Erythroblast (primary cell): ENCODE results near the gene EHBP1.
A peak's percentile ranks its signal among the peaks of the same experiment; 100 is the strongest.

ENCODE experiments used
- DNase-seq, 2 experiments: peaks; one replicate each; lab custom pipeline; 2025; lab: John Stamatoyannopoulos, UW
- GATA1 ChIP-seq: IDR thresholded peaks from 2 replicates; pipeline ENCODE4 v1.6.1; 2011; ENCODE audit warnings: low read depth, mild to moderate bottlenecking, control low read depth, low read length, moderate library complexity
- POLR2A ChIP-seq: IDR thresholded peaks from 2 replicates; pipeline ENCODE4 v1.6.1; 2011; ENCODE audit warnings: mild to moderate bottlenecking, low read length

Gene EHBP1

DNA sequence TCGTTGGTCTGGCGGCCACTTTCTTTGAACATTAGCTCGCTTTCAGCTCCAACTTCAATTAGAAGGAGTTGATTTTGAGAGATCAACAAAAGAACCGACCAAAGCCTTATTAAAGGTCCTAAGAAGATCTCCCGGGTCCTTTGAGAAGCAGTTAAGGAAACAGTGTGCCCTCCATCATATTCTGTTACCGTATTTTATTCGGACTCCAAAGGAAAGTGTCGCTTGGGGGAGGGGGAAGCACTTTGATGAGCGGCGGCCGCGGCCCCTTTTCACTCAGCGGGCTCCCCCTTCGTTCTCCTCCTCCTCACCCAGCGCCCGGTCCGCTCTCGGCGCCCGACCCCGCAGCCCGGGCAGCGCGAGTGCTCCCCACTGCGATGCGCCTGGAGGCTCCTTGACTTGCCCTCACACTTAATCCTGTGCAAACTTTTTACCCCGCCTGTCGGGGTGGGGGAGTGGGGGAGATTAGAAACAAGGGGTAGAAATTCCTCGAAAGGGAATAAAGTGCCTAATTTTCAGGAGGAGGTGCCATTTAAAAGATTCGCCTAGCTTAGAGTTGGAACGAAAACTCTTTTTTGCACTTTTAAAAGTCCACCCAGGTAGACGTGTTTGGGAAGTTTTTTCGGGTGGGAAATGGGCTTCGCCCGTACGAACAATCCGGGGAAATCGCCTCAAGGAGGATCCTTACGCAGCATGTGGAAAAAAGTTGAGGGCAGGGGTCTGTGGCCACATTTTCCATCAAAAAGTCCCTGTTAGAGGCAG is 343.9 kb downstream of the EHBP1 start:
- peak in 1 of 2 experiments; percentile 52 for DNase-seq

DNA sequence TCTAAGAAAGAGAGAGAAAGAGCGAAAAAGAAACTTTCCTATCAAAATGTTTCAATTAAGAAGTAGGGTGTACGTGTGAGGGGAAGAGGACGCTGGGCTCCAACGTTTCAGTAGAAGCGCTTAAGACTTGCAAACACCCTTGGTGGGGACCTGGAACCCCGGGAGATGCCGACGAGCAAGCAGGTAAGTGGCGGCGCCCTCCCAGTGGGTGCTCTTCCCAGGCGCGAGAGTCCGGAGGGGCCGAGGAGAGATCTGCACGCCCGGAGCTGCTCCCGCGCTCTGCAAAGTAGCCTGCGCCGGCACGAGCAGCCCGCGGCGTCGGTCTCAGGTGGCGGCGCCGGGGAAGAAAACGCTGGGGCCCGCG is 344.4 kb downstream of the EHBP1 start:
- no peak for TF ChIP-seq POLR2A
- TF ChIP-seq GATA1 = no peak
- peak; percentile 48 to 50 for DNase-seq

More for the DNA sequence above, 343.9 kb downstream of the EHBP1 start:
- no peak for TF ChIP-seq POLR2A

DNA sequence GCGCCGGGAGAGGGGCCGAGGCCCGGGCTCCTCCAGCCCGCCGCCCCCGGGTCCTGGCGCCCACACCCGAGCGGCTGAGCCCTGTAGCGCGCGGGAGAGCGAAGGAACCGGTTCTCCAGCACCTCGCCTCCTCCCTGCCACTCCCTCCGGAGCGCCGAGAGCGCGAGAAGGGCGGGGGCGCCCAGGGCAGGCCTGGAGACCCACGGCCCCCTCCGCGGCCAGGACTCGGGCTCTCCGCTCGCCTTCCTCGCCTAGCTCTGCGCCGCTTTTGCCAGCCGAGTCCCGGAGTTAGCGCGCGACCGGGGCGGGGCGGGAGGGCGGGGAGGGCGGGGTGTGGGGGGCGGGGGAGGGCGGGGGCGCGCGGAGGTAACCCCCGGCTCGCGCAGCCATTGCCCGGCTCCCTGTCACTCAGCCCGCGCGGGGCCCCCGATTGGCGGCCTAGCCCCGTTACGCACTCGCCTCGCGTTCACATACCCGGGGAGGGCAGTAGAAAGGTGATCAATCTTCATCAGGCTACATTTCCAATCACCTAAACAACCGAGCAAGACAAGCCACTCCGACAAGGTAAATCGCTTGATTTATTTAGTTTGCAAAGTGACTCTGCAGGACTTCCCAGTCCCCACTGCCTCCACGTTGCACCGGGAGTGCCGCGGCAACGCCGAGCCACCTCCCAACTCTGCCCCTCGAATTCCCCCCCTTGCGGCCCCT is 345.0 kb downstream of the EHBP1 start, which contains the start of gene OTX1:
Gene OTX1, plus strand, starts transcription at position 497 of the 708 bp plus-strand sequence. CDS start 2,161 bp downstream, outside the sequence.
- DNase-seq = peak; percentile 55 to 59
- TF ChIP-seq GATA1 (no peak), POLR2A (no peak)

DNA sequence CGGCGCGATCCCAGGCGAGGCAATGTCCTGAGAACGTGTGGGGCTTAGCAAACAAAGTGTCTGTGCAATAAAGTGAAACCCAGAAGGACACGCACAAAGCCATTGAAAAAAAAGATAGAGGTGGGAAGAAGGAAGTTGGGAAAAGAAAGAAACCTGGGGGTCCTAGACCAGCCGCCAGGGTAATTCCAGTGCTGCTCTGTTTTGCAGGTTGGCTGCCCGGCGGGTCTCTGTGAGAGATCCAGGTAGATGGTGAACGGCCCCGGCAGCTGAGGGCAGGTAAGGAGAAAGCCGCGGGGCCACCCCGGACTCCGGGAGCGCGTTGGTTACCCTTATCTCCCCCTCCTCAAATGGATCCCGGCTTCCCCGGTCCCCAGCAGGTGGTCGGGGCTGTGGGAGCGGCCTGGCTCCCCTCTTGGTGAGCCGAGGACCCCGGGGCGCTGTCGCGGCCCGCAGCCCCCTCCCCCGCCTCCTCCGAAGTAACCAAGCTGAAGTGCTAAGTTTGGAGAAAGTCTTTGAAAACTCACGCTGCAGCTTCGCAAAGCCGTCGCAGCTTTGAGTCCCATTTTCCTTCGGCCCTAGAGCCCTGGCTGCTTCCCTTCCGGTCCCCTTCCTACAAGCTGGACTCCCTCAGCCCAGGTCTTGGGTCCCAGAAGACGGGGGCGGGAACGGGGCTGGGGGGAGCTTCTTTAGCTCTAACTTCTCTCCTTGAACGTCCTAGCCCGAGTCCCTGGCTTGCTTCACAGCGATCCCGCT is 345.7 kb downstream of the EHBP1 start:
- DNase-seq = peak; percentile 28 to 35
- TF ChIP-seq POLR2A (no peak), GATA1 (no peak)

DNA sequence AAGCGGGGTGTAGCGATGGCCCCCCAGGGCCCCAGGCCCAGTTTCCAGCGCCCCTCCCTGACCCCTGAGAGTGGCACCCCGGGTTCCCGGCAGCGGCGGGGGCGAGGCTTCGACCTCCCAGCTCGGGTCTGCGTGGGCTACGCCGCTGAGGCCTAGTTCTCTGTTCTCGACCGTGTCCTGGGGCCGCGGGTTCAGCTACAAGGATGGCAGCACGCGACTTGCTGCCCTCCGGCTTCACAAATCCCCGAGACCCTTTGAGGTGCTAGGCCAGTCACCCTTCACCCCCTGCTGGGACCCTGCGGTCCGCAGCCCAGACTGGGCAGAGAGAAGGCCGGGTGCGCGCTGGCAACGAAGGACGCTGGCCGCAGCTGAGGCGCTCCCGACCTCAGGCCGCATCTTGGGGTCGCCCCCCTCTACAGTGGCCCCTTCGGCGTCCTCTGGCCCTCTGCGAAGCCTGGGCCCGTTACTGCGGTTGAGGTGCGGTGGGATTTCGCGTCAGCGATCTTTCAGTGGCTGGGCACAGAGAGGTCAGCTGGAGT is 346.4 kb downstream of the EHBP1 start:
- TF ChIP-seq POLR2A (no peak), GATA1 (no peak)
- DNase-seq = peak in 1 of 2 experiments; percentile 28

DNA sequence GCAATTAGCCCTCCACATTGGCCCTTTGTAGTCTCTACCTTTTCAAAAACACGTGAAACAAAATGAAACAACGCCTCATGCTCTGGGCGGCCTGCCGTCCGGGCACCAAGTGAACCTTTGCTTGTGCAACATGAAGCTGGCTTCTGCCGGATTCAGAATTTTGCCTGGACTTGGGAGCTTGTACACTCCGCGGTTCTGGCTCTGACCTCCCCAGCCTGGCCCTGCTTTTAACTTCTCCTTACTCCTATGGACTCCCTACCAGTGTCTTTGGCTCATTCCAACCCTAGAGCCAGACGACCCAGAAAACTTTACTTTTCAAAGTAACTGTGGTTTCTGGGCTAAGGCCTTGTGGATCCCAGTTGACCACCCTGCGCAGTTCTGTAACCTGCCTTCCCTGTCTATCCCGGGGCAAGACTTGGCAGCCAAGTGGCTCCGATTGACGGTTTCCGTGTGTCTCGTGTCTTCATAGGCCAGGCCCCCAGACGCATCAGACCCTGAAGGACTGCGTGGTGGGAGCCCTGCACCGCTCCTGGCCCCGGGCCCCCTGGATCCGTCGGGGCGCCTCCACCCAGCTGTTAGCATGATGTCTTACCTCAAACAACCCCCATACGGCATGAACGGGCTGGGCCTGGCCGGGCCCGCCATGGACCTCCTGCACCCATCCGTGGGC is 347.0 kb downstream of the EHBP1 start:
- peak; percentile 37 to 40 for DNase-seq
- no peak for TF ChIP-seq POLR2A
- no peak for TF ChIP-seq GATA1

DNA sequence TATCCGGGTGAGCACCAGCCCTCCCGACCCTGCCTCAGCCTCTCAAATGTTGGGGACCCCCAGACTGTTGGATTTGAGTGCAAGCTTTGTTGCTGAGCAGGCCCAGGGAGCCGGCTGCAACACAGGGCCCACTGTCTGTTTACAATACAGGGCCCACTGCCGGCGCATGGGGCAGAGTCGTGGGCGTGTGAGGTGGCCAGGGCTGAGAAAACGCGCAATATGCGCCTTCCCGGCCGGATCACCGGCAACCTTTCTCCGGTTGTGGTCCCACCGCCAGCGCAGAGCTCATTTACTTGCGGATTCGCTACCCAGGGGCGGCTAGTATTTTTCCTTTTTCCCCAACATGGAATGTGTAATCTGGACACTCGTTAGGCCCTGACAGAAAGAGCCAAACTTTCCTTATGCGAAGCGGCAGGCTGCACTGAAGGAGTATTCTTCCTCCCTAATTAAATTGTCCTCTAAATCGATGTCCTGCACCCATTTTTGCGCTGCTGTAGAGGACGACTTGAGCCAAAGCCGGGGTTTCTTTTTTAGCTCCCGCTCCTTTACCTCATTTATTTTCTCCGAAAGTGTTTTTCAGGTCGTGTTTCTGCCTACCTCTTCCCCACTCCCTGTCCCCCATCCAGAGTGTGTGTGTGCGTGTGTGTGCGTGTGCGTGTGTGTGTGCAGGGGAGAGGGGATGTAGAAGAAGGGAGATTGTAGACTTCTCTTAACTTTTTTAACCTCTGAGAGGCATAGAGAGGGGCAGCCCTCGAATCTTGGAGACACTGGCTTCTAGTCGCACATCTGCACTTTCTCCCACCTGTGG is 347.8 kb downstream of the EHBP1 start:
- DNase-seq = no peak
- TF ChIP-seq GATA1 = no peak
- no peak for TF ChIP-seq POLR2A

DNA sequence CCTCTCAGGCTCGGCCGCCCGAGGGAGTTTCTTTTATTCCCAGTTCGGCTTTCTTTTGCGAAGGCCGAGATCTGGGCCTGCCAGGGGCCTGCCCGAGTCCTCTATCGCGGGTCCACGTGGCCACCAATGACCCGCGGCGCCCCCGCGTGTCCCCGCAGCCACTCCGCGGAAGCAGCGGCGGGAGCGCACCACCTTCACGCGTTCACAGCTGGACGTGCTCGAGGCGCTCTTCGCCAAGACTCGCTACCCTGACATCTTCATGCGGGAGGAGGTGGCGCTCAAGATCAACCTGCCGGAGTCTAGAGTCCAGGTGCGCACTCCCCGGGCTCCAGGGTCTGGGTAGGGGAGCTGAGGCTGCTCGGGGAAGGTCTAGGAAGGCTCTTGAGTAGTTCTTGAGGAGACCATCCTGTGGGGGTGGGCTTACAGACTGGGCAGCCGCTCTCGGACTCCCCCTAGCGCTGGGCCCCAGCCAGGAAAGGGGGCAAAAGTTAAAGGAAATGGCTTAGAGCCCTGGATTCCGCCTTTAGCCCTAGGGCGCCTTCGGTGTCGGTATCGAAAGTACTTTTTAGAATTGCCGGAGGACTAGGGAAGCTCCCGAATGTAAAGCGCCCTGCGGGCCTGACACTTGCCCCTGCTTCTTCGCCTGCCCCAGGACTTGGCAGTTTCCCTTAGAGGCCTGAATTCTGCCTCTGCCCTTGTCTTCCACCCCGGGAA is 348.5 kb downstream of the EHBP1 start:
- TF ChIP-seq POLR2A (no peak), GATA1 (no peak)
- peak; percentile 50 to 51 for DNase-seq

DNA sequence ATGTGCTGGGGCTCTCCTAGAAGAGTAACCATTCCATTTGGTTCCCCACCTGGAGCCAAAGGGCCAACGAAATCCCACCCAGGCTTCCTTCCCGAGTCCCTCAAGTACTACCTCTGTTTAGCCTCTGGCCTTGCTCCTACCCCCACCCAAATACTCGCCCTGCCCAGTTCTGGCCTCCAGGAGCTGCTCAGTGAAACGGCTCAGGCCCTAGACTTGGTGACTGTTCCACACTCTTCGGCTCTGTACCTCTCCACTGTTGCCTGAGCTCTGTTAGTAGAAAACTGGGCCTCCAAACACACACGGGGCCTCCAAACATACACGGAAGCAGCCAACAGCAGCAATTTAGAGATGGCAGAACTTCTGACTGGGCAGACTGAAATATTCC is 349.3 kb downstream of the EHBP1 start:
- TF ChIP-seq POLR2A = no peak
- no peak for TF ChIP-seq GATA1
- DNase-seq = no peak

DNA sequence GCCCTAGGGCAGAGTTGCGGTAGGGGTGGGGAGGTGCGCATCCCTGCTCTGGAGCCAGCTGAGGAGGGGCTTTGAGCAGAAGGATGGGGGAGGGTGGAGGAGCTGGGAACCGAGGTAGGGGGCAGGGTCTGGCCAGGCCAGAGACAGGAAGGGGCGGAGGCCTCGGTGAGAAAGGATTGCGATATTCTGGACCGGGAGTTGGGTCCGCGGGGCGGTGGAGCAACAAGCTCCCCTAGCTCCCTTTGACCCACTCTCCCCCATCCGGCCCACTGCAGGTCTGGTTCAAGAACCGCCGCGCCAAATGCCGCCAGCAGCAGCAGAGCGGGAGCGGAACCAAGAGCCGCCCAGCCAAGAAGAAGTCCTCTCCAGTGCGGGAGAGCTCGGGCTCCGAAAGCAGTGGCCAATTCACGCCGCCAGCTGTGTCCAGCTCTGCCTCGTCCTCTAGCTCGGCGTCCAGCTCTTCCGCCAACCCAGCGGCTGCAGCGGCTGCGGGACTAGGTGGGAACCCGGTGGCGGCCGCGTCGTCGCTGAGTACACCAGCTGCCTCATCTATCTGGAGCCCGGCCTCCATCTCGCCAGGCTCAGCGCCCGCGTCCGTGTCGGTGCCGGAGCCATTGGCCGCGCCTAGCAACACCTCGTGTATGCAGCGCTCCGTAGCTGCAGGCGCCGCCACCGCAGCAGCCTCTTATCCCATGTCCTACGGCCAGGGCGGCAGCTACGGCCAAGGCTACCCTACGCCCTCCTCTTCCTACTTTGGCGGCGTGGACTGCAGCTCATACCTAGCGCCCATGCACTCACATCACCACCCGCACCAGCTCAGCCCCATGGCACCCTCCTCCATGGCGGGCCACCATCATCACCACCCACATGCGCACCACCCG is 350.0 kb downstream of the EHBP1 start:
- peak; percentile 30 to 34 for DNase-seq
- TF ChIP-seq POLR2A = no peak
- TF ChIP-seq GATA1 = no peak
